Endothelial cell of umbilical vein (primary cell): ENCODE data around the gene SSTR5.

ENCODE experiments used
- EZH2 ChIP-seq: IDR thresholded peaks from 2 replicates; pipeline ENCODE4 v1.6.1; 2012; ENCODE audit warnings: borderline replicate concordance, low read depth, mild to moderate bottlenecking, moderate library complexity, low read length, inconsistent platforms; ENCODE audit not compliant: severe bottlenecking
- TF ChIP-seq, protein P1 (sequence below), 2 donors: IDR thresholded peaks; 1 replicate in 1 of 2; 2 replicates in 1 of 2; pipeline ENCODE4 v1.5.1; 2011; ENCODE audit warnings: low read length in 2 of 2, mild to moderate bottlenecking in 2 of 2, moderate library complexity in 2 of 2, control low read depth in 1 of 2, inconsistent platforms in 1 of 2, low read depth in 1 of 2; ENCODE audit not compliant: insufficient read depth in 1 of 2; ENCODE audit errors: extremely low read depth in 1 of 2

GRCh38 chr16:1106659-1107058 is 34.1 kb downstream of the SSTR5 start:
- TF ChIP-seq, protein P1, sequence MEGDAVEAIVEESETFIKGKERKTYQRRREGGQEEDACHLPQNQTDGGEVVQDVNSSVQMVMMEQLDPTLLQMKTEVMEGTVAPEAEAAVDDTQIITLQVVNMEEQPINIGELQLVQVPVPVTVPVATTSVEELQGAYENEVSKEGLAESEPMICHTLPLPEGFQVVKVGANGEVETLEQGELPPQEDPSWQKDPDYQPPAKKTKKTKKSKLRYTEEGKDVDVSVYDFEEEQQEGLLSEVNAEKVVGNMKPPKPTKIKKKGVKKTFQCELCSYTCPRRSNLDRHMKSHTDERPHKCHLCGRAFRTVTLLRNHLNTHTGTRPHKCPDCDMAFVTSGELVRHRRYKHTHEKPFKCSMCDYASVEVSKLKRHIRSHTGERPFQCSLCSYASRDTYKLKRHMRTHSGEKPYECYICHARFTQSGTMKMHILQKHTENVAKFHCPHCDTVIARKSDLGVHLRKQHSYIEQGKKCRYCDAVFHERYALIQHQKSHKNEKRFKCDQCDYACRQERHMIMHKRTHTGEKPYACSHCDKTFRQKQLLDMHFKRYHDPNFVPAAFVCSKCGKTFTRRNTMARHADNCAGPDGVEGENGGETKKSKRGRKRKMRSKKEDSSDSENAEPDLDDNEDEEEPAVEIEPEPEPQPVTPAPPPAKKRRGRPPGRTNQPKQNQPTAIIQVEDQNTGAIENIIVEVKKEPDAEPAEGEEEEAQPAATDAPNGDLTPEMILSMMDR (IDR thresholded peaks at IDR 0.05; ENCODE audit: extremely low read depth in 1 of 2, insufficient read depth in 1 of 2, low read depth in 1 of 2, low read length in 2 of 2), result no peak
- TF ChIP-seq EZH2, result no peak
